SJSA1 (cell line): ENCODE data around the gene AGBL1. TPM values are rescaled to one million over a fixed set of nuclear protein-coding genes. Genes with fewer than 3 reads are reported as not detected.

Experiments
- DNase-seq, 2 experiments: peaks; one replicate each; pipeline ENCODE4 v3.0.0-alpha.2; 2015 to 2020; ENCODE audit warnings: low spot score in 2 of 2, low read depth in 1 of 2
- H3K27ac ChIP-seq: fragments of 250-450 bp; sonication (Bioruptor Pico); 2 replicates; pipeline ENCODE4 v1.5.1; 2020; ENCODE audit warnings: mild to moderate bottlenecking, moderate library complexity
- H3K27me3 ChIP-seq: fragments of 250-450 bp; sonication (Bioruptor Pico); replicated peaks from 2 replicates; pipeline ENCODE4 v1.5.1; 2020; ENCODE audit warnings: mild to moderate bottlenecking, moderate library complexity
- H3K36me3 ChIP-seq: fragments of 250-450 bp; sonication (Bioruptor Pico); 2 replicates; pipeline ENCODE4 v1.5.1; 2020; ENCODE audit warnings: mild to moderate bottlenecking
- H3K4me1 ChIP-seq: fragments of 250-450 bp; sonication (Bioruptor Pico); replicated peaks from 2 replicates; pipeline ENCODE4 v1.6.1; 2021; ENCODE audit warnings: mild to moderate bottlenecking
- H3K4me3 ChIP-seq: fragments of 250-450 bp; sonication (Bioruptor Pico); 2 replicates; pipeline ENCODE4 v1.5.1; 2020; ENCODE audit warnings: mild to moderate bottlenecking
- H3K9me3 ChIP-seq: fragments of 250-450 bp; sonication (Bioruptor Pico); replicated peaks from 2 replicates; pipeline ENCODE4 v1.5.1; 2020; ENCODE audit warnings: mild to moderate bottlenecking
- total RNA-seq: library from RNA; depleted of rRNA; stranded (reverse); fragments of >200 nt; shearing (Covaris generic); gene quantifications from 2 replicates; pipeline ENCODE4 v1.2.3, GENCODE V29; 2014

Gene AGBL1
- total RNA-seq, 1 experiment from 2014 or later = not detected

DNA sequence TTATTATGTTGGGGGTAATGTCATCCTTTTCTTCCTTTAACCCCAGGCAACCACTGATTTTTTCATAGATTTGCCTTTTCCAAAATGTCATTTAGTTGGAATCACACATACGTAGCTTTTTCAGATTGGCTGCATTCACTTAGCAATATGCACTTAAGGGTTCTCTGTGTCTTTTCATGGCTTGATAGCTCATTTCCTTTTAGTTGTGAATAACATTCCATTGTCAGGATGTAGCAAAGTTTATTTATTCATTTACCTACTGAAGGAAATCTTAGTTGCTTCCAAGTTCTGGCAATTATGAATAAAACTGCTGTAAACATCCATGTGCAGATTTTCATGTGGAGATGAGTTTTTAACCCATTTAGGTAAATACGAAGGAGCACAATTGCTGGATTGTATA, 125.4 kb downstream of the AGBL1 start:
- Histone ChIP-seq H3K36me3 (no peaks in the 10 kb centered on the region), H3K9me3 (no peaks in the 10 kb centered on the region), H3K4me3 (no peak overlapping the region), H3K27ac (no peak overlapping the region), H3K4me1 (no peaks in the 10 kb centered on the region), H3K27me3 (no peaks in the 10 kb centered on the region)
- DNase-seq = no peak

DNA sequence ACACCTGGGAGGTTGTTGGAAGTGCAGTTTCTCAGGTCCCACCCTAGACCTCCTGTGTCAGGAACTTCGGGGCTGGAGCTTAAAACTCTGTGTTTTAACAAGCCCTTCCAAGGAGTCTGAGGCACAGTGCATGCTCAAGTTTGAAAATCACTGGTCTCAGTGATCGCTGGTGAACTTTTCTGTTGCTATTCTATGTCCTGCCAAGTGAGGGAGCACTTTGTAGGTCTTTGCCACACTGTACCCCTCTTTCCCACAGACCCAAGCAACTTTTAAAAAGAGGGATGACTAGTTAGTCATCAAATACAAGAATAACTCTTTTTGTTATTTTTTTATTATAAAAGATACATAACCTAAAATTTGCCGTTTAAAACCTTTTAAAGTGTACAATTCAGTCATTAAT, 133.7 kb downstream of the AGBL1 start:
- Histone ChIP-seq H3K27ac (no peak overlapping the region), H3K4me3 (no peak overlapping the region)

DNA sequence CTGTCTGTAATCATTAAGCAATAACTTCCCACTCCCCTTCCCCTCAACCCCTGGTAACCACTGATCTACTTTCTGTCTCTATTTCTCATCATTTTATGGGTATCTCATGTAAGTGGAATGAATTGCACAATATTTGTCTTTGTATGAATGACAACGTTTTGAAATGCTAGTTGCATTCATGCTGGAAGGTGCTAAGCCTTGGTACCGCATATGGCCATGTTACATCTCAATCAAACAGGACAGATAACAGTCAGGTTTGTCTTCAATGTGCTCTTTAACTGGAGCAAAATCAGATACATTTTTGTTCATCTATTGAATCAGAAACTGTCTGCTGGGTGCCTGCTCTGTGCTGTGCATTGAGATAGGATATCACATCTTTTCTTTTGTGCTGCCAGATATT, 134.2 kb downstream of the AGBL1 start:
- Histone ChIP-seq H3K27me3 (no peaks in the 10 kb centered on the region), H3K36me3 (no peaks in the 10 kb centered on the region), H3K4me1 (no peaks in the 10 kb centered on the region), H3K9me3 (no peaks in the 10 kb centered on the region; the same call in 1 of the 2 replicates), H3K4me3 (no peak overlapping the region), H3K27ac (no peak overlapping the region)
- DNase-seq = no peak

More for the DNA sequence above, 133.7 kb downstream of the AGBL1 start:
- Histone ChIP-seq H3K9me3 (no peaks in the 10 kb centered on the region; the same call in 1 of the 2 replicates), H3K36me3 (no peaks in the 10 kb centered on the region), H3K27me3 (no peaks in the 10 kb centered on the region), H3K4me1 (no peaks in the 10 kb centered on the region)
- DNase-seq = no peak

DNA sequence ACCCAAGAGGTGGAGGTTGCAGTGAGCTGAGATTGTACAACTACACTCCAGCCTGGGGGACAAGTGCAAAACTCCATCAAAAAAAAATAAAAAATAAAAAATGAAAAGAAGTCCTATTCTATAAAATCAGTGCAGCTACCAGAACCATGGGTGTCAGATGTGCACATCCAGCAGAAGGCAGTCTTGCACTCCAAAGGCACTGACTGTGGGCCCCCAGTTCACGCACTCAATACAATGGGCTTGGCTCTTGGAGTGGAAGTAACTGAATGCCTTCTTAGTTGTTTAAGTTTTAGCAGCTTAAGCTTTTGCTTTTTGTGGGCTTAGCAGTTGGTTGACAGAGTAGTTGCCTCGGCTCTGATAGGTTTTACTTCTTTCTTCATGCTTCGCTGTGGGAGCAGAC, 141.4 kb downstream of the AGBL1 start:
- no peak for DNase-seq
- Histone ChIP-seq H3K36me3 (no peaks in the 10 kb centered on the region), H3K27me3 (no peaks in the 10 kb centered on the region), H3K4me3 (no peak overlapping the region), H3K9me3 (no peaks in the 10 kb centered on the region; the same call in 1 of the 2 replicates), H3K27ac (no peak overlapping the region), H3K4me1 (no peaks in the 10 kb centered on the region)

DNA sequence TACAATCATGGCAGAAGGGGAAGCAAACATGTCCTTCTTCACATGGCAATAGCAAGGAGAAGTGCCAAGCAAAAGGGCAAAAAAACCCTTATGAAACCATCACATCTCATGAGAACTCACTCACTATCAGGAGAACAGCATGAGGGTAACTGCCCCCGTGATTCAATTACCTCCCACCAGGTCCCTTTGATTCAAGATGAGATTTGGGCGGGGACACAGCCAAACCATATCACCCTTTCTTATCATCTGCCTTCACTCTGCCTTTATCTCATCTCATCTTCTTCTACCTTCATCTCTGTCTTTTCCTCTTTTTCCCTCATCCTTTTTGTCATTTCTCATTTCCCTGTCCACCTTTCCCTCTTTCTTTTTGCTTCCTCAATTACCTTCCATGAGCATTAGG, 149.6 kb downstream of the AGBL1 start:
- no peaks in the 10 kb centered on the region for H3K9me3 ChIP-seq
- no peak overlapping the region for H3K27ac ChIP-seq
- DNase-seq = no peak
- no peaks in the 10 kb centered on the region for H3K4me1 ChIP-seq
- no peaks in the 10 kb centered on the region for H3K36me3 ChIP-seq
- H3K4me3 ChIP-seq = no peak overlapping the region
- H3K27me3 ChIP-seq = no peaks in the 10 kb centered on the region

DNA sequence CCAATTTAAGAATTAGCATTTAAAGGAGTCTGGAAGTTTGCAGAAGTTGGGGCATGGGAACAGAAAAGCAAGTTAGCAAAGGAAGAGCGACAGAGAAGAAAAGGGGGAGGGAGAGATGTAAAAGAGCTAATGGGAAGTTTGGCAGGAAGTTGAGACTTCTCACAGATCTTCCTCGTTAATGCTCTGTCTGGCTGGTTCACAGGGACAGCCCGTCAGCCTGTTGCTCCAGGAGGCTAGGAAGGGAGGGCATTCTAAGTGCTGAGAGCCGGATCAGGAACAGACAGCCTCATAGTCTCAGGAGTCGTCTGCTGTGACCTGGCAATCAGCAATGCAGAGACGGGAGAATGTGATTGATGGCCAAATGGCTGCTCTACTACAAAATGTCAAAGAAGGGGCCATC, 150.3 kb downstream of the AGBL1 start:
- H3K27ac ChIP-seq = no peak overlapping the region
- no peaks in the 10 kb centered on the region for H3K4me1 ChIP-seq
- no peaks in the 10 kb centered on the region for H3K27me3 ChIP-seq
- no peak for DNase-seq
- H3K9me3 ChIP-seq = no peaks in the 10 kb centered on the region
- no peak overlapping the region for H3K4me3 ChIP-seq
- H3K36me3 ChIP-seq = no peaks in the 10 kb centered on the region

DNA sequence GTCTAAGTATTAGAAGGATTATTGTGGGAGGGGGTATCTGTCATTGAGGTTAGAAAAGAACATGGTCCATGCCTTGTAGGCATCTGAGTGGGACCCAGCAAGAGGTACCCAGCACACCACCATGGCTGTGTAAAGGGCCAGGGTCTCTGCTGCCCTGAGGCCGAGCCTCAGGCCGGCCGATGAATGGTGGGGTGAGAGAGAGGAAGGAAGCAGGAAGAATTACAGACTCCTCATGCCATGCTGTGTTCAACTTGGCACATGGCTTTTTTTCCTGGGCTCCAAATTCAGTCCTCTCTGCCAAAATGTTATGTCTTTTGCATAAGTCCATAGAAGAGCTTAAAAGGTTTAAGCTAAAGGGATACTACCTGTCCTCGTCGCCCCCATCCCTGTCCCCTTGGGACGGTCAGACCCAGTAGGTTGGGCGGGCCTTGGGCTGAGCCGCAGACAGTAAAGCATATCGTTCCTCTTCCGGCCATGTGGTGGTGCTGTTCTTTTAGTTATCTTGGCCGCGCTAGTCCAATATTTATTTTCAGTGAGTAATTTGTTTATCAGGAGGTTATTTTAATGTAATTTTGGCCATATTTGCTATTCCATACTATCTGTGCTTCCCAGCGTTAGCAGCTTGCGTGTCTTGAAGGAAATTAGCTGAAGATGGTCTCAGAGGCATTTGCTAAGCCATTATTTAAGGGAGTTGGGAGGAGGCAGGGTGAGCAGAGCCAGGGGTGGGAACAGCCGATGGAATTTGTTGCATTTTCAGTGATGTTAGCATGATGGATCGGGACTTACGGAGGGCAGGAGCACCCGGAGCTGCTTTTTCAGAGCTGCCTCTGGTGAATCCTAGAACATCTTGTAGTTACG, 152.4 kb downstream of the AGBL1 start:
- DNase-seq = no peak
- no peaks in the 10 kb centered on the region for H3K4me1 ChIP-seq
- H3K4me3 ChIP-seq = no peak overlapping the region

DNA sequence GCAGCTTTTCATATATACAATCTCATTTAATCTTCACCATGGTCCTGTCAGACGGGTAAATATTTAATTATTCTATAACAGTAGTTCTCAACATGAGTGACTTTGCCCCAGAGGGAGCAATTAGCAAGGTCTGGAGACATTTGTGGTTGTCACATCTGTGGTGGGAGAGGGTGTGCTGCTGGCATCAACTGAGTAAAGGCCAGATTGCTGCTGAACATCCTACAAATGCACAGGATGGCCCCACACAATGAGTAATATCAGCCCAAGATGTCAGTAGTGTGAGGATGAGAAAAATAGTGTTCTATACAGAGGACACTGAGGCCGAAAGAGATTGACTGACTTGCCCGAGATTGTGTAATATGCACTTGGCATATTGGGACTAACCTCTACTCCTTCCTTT, 156.0 kb downstream of the AGBL1 start:
- Histone ChIP-seq H3K4me1 (no peaks in the 10 kb centered on the region), H3K36me3 (no peaks in the 10 kb centered on the region), H3K9me3 (no peaks in the 10 kb centered on the region), H3K27me3 (no peaks in the 10 kb centered on the region), H3K4me3 (no peak overlapping the region), H3K27ac (no peak overlapping the region)
- no peak for DNase-seq

More for the DNA sequence above, 152.4 kb downstream of the AGBL1 start:
- Histone ChIP-seq H3K27me3 (no peaks in the 10 kb centered on the region), H3K27ac (no peak overlapping the region), H3K9me3 (no peaks in the 10 kb centered on the region), H3K36me3 (no peaks in the 10 kb centered on the region)

DNA sequence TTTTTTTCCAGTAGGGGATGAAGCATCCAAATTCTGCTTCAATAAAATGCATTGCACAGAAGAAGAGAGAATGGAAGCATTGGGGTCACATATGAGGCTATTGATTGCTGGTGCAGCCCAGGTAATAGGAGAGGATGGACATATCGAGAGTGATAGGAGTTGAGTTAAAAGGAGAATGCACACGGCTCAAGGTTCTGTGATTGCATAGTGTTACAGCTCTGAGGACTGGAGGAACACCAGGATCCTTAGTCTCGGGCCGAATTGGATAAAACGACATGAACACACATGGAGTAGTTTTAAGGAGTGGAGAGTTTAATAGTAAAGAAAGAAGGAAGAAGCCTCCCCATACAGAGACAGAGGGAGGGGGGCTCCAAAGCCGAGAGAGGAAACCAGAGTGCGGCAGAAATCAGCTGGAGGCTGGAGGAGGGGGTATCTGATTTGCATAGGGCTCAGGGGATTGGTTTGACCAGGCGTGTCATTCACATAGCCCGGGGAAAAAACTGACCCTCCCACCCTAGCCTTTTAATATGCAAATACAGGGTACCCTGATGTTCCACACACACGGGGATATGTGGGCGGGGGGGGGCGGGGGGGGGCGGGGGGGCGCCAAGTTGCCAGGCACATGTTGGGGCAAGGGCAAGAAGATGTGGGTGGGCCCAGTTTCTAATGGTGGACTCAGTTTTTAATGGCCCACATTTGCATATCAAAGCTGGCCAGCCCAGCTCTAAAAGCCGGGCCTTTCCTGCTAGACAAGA, 156.9 kb downstream of the AGBL1 start:
- Histone ChIP-seq H3K4me1 (no peaks in the 10 kb centered on the region), H3K9me3 (no peaks in the 10 kb centered on the region), H3K4me3 (no peak overlapping the region), H3K27me3 (no peaks in the 10 kb centered on the region), H3K27ac (no peak overlapping the region), H3K36me3 (no peaks in the 10 kb centered on the region)
- no peak for DNase-seq

DNA sequence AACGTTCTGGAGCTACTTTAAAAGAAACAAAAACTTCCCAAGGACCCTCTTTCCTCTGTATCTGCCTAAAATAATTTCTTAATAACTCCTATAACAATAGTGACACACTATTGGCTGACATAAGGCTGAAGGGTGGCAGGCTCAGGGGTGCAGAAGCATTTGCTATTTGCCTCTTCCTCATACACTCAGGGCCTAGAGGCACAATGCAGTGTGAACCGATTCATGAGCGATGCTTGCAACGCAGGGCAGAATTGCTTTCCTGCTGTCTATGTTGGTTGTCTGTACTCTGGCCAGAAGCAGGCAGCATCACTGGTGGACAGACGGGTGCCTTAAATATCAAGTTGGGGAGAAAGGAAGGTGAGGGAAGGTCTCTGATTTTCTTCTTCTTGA, 157.4 kb downstream of the AGBL1 start:
- Histone ChIP-seq H3K27ac (no peak overlapping the region), H3K4me1 (no peaks in the 10 kb centered on the region), H3K36me3 (no peaks in the 10 kb centered on the region), H3K4me3 (no peak overlapping the region), H3K9me3 (no peaks in the 10 kb centered on the region), H3K27me3 (no peaks in the 10 kb centered on the region)
- DNase-seq = no peak

DNA sequence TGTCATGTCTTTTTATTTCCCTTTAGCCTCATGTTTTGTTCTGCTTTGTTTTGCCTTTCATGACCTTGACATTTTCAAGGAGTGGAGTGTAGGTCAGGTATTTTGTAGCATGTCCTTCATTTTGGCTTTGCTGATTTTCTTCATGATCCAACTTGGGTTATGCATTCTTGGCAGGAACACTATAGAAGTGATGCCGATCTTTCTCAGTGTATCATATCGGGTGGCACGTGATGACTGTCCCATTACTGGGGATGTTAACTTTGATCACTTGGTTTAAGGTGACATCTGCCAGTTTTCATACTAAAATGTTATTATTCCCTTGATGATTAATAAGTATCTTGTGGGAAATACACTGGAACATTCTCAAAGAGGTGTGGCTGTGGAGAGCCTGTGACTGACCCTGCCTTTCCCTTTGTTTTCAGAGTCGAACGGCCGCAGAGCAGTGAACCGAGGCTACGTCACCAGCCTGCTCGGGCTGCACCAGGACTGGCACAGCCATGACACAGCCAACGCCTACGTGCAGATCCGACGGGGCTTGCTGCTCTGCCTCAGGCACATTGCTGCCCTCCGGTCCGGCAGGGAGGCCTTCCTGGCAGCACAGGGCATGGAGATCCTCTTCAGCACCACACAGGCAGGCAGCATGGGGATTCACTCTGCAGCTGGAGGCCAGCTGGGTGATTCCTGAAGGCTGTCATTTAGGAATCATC, 167.7 kb downstream of the AGBL1 start:
- DNase-seq = no peak
- H3K36me3 ChIP-seq = no peaks in the 10 kb centered on the region
- no peaks in the 10 kb centered on the region for H3K27me3 ChIP-seq
- H3K9me3 ChIP-seq = no peaks in the 10 kb centered on the region
- no peak overlapping the region for H3K4me3 ChIP-seq
- no peaks in the 10 kb centered on the region for H3K4me1 ChIP-seq
- no peak overlapping the region for H3K27ac ChIP-seq

DNA sequence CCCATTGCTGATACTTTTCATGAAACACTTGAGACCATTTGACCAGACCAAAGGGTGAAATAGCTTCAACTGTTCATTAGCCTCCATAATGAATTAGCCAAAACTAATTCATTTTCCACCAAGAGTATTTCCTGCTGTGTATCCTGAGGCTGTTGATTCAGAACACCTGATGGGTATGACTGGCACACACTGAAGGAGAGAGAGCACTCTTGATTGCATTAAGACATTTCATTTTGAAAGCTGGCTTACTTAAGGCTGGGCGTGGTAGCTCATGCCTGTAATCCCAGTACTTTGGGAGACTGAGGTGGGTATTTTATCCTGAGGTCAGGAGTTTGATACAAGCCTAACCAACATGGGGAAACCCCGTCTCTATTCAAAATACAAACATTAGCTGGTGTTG, 175.6 kb downstream of the AGBL1 start:
- Histone ChIP-seq H3K4me3 (no peak overlapping the region), H3K27me3 (no peaks in the 10 kb centered on the region), H3K4me1 (no peaks in the 10 kb centered on the region), H3K36me3 (no peaks in the 10 kb centered on the region), H3K27ac (no peak overlapping the region), H3K9me3 (no peaks in the 10 kb centered on the region; the same call in 1 of the 2 replicates)
- no peak for DNase-seq

DNA sequence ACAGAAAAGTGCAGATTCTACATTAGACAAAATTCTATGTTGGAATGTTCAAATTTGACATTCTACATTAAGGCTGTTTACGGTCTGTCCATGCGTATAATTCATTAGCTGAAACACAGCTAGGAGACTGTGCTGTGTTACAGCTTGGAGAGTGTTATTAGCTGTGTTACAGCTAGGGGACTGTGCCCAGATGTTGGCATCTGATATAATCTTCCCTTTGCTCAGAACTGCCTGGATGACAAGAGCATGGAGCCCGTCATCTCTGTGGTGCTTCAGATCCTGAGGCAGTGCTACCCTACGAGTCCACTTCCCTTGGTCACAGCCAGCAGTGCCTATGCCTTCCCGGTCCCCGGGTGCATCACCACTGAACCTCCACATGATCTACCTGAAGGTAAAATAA, 177.0 kb downstream of the AGBL1 start:
- Histone ChIP-seq H3K4me3 (no peak overlapping the region), H3K9me3 (no peaks in the 10 kb centered on the region; the same call in 1 of the 2 replicates), H3K36me3 (no peaks in the 10 kb centered on the region), H3K4me1 (no peaks in the 10 kb centered on the region), H3K27me3 (no peaks in the 10 kb centered on the region), H3K27ac (no peak overlapping the region)
- DNase-seq = no peak

DNA sequence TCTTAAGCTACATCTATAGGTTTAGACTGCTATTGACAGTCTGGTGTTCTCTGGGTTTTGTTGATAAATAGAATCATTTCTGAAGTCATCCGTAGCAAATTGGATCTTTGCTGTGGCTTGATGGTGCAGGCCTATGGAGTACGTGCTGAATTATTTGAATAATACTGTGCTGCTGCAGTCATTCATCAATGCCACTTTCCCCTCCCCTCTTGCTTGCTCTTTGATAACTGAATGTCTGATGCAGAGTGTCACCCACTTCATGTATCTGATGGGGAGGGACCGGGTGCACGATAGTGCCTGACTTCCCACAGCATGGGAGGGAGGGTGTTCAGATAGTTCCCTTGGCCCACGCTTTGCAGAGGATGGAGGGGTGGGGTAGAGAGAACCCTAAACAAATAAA, 179.9 kb downstream of the AGBL1 start:
- DNase-seq = no peak
- no peaks in the 10 kb centered on the region; the same call in 1 of the 2 replicates for H3K9me3 ChIP-seq

More for the DNA sequence above, 179.9 kb downstream of the AGBL1 start:
- Histone ChIP-seq H3K4me3 (no peak overlapping the region), H3K27me3 (no peaks in the 10 kb centered on the region), H3K36me3 (no peaks in the 10 kb centered on the region), H3K27ac (no peak overlapping the region), H3K4me1 (no peaks in the 10 kb centered on the region)
